Fibroblast of skin of left biceps (primary cell): Measurements from ENCODE around the gene NAV3.

ENCODE experiments used
- DNase-seq, 2 experiments: peaks; one replicate each; pipeline ENCODE4 v3.0.0-alpha.2; 2013; ENCODE audit warnings: low read depth in 2 of 2

Gene NAV3

GRCh38 chr12:77928078-77928477 is 97.4 kb downstream of the NAV3 start:
- DNase-seq = no peak

DNA sequence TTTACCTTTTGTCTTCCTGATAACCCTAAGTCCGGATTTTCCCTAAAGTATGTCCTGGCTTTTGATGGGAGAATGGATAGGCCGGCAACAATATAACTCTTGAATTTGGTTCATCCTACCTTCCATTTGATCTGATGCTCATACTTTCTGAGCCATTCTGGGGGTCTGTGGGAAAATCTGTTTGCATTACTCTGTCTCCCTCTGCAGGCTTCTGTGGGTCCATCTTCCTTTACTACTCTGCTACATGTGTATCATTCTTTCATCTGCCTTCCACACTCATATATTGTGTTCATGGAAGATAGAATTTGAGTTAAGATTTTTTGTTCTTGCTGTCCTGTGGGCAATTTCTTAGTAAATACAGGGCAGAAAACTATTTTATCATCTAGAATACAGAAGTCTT is 101.5 kb downstream of the NAV3 start:
- no peak for DNase-seq

DNA sequence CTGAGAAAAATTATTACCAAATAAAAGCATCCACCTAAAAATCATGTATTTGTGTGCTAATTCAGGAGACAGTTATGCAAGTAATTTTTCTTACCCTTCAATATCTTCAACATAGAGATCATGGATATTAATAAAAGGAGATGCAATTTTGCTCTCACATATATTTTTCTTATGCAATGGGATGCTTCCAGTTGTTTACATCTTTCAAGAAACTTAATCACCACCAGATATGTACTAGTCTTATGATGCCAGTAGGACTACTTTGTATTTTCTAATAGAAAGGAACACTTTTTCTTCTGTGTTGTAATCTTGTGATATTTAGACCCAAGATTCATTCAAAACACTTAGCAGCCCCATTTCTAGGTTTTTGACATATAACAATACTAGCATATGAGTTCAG is 107.6 kb downstream of the NAV3 start:
- DNase-seq = no peak

- DNase-seq = peak; percentile 72 to 77
These were observed 109.3 kb downstream of the NAV3 start for GRCh38 chr12:77940011-77940423.

- DNase-seq = peak; percentile 58 to 60
These were observed 109.9 kb downstream of the NAV3 start for GRCh38 chr12:77940567-77940966.

GRCh38 chr12:77941401-77941800 is 110.7 kb downstream of the NAV3 start:
- DNase-seq = no peak

DNA sequence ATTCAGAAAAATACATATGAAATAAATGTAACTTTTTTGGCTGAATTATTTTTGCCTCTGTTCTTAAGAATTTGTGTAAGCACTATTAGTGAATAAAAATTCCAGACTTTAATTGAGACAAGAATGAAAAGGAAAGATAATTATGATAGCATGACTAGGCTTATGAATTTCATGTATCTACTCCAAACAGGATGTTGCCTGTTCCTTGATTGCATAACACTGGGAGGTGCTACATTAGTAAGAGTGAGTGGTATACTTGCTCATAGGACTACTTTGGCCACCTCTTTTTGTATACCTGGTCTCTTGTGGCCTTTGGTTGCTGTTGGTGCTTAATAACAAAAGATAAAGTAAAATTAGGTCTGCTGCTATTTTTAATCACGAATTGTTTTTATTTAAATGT is 112.8 kb downstream of the NAV3 start:
- DNase-seq = peak in 1 of 2 experiments; percentile 42

- peak; percentile 47 to 53 for DNase-seq
These were observed 115.9 kb downstream of the NAV3 start for GRCh38 chr12:77946541-77947061.

DNA sequence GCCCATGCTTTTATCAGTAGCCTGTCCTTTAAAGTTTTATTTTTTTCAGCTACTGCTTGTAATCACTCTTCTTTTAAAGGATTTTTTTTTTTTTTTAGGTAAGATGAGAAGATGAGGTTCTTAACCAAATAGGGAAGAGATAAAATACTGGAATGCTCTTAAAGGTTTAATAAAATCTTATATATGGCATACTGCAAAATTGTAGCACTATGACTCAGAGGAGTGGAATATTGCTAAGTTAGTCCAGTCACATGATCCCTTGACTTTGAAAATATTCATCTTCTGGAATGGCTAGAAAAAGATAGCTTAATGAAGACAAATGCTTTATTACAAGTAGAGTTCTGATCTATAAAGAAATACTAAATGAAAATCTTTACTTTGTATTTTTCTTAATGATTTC is 116.6 kb downstream of the NAV3 start:
- DNase-seq = peak; percentile 60 to 73

DNA sequence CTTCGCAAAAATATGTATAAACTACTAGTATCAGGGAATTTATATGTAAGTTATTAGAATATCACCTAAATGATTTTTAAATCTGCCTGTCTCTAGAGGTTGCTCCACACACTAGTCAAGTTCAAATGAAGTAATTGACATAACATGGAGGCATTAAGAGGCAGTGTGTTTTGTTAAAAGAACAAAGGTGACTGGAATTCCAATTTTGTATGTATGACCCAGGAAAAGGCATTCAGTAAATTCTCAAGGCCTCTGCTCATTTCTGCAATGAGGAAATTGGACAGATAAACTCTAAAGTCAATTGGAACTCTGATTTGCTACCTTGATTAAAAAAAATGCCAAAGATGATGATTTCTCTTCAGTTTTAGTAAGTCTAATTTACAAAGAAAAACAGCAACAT is 117.1 kb downstream of the NAV3 start:
- DNase-seq = no peak

DNA sequence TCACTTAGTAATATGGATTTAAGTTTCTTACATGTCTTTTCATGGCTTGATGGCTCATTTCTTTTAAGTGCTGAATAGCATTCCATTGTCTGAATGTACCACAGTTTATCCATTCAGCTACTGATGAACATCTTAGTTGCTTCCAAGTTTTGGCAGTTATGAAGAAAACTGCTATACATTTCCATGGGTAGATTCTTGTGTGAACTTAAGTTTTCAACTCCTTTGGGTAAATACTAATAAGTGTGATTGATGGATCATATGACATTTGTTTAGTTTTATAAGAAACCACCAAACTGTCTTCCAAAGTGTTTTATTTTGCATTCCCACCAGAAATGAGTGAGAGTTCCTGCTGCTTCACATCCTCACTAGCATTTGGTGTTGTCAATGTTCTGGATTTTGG is 119.2 kb downstream of the NAV3 start:
- DNase-seq = no peak

DNA sequence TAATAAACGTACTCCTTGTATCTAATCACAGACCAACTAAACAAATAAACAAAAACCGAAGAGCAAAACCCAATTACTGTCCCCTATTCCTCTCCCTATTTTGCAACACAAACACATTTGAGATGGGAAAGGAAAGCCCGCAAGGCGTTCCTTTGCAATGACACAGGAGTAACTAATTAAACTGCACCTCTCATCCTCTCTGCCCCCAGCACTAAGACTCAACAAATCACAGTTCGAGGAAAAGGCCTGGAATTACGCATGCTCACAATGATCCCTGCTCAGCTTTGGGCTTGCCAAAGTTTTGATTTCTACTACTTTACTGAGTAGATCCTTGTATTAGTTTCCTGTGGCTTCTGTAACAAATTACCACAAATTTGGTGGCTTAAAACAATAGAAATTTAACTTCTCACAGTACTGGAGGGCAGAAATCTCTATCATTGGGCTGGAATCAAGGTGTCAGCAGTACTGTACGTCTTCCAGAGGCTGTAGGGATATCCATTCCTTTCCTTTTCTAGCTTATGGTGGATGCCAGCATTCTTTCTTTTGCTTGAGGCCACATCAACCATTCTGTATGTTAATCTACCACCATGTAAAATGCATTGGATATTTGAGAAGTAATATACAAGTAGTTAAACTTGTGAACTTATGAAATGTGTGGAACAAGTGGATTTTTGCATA is 123.0 kb downstream of the NAV3 start:
- DNase-seq = no peak

GRCh38 chr12:77954206-77954555 is 123.5 kb downstream of the NAV3 start:
- no peak for DNase-seq

GRCh38 chr12:77957062-77957461 is 126.4 kb downstream of the NAV3 start:
- no peak for DNase-seq

DNA sequence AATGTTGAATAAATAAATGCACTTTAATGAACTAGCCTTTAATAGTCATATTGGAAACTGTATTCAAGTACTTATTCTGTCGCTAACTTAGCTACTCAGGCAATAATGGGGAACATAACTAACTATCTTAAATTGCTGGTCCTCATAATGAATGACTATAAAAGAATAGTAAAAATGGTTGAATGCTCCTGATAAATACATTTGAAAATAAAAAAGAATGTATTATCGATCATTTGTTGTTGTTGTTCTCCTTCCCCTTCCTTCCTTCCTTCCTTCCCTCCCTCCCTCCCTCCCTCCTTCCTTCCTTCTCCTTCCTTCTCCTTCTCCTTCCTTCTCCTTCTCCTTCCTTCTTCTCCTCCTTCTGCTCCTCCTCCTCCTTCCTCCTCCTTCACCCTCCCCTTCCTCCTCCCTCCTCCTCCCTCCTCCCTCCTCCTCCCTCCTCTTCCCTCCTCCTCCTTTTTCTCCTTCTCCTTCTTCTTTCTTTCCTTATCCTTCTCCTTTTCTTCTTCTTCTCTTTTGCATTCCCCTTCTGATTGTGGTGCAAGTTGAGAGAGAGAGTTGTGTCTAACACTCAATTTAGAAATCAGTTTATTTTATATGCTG is 133.0 kb downstream of the NAV3 start:
- DNase-seq = no peak

DNA sequence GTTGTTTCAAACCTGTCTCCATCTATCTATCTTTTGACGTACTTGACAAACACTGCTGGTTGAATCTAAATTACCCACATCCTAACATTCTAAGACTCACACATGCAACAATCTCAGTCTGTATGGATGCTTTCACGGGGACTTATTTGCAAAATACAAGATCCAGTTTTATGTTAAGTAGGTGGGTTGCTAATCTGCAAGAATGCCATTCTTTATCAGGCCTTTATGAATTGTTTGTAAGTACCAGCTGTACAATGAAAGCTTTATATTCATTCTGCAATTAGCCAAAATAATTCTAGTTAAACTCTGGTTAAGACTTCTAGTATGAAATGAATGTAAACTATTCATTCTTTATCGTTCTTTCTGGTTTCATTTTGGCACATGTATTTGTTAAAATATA is 135.1 kb downstream of the NAV3 start:
- no peak for DNase-seq

GRCh38 chr12:77968021-77968420 is 137.3 kb downstream of the NAV3 start:
- no peak for DNase-seq

- DNase-seq = no peak
These were observed 137.9 kb downstream of the NAV3 start for GRCh38 chr12:77968571-77968970.

- no peak for DNase-seq
These were observed 142.9 kb downstream of the NAV3 start for GRCh38 chr12:77973579-77973978.

DNA sequence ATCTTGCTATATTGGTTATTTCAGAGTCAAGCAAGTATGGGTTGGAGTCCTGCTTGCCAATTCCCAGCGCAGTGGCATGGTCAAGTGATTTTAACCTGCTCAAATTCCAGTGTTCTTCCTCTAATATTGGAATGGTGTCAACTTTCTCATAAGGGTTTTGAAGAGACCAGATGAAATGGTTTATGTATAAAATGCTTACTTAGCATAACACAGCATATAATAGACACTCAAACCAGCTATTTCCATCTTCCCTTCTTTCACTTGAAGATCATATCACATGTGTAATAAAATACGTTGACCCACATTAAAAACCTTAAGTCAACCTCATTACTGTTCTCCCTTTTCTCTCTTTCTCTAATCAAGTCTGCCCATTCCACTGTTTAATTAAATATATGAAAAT is 144.0 kb downstream of the NAV3 start:
- no peak for DNase-seq

DNA sequence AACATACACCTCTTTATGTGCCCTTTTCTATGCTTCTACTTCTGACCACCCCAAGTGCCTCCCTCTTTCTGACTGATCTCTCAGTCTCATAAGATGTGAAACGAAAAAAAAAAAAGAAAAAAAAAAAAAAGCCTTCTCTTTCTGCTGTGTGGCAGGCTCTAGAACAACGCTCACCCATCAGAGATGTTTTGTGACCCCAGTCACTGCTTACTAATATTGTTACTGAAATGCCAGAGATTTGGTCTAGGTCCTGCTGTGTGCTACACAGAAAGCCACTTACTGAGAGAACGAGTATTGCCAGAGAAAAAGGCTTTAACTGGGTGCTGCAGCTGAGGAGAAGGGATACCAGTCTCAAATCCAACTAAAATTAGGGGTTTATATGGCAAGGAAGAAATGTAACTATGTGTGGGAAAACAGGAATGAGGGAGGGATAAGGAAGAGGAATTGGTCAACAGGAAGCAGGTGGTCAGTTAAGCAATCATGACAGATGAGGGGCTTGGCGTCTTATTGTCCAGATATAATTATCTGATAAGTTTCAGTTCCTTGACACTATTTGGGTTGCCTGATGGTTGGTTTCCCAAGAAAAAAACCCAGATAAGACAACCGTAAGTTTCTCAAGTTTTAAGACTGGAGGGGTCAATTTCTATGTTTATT is 149.0 kb downstream of the NAV3 start:
- no peak for DNase-seq

DNA sequence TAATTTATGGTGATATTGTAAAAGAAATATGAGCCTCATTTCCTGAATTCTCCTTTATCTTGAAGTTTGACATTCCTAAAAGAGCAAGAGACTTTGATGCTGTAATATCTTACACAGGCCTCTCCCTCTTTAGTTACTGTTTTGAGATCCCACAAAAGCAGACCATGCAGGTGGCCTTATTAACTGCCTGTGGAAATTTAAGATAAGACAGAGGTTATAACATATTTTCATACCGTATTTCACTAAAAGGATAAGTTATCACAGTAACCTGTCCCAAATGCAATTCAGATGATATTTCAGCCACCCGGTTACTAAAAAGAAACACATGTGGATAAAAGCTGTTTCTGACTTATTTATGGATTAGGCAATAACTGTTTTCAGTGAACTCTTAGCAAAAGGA is 150.1 kb downstream of the NAV3 start:
- no peak for DNase-seq

- DNase-seq = no peak
These were observed 153.2 kb downstream of the NAV3 start for GRCh38 chr12:77983859-77984258.
